Hepatocyte (in vitro differentiated cells): ENCODE measurements around the gene FILIP1L.

ENCODE experiments used
- EZH2phosphoT487 ChIP-seq: fragments of 200-600 bp; sonication (generic); IDR thresholded peaks from one replicate; pipeline ENCODE4 v1.6.1; 2018; ENCODE audit warnings: antibody characterized with exemption, mild to moderate bottlenecking, low read depth, moderate library complexity; ENCODE audit not compliant: unreplicated experiment, severe bottlenecking
- TF ChIP-seq, protein P1 (sequence below): fragments of 200-600 bp; sonication (generic); IDR thresholded peaks from 2 replicates; pipeline ENCODE4 v1.5.1; 2016; ENCODE audit warnings: antibody characterized with exemption, mild to moderate bottlenecking; ENCODE audit not compliant: poor library complexity

- TF ChIP-seq, protein P1, sequence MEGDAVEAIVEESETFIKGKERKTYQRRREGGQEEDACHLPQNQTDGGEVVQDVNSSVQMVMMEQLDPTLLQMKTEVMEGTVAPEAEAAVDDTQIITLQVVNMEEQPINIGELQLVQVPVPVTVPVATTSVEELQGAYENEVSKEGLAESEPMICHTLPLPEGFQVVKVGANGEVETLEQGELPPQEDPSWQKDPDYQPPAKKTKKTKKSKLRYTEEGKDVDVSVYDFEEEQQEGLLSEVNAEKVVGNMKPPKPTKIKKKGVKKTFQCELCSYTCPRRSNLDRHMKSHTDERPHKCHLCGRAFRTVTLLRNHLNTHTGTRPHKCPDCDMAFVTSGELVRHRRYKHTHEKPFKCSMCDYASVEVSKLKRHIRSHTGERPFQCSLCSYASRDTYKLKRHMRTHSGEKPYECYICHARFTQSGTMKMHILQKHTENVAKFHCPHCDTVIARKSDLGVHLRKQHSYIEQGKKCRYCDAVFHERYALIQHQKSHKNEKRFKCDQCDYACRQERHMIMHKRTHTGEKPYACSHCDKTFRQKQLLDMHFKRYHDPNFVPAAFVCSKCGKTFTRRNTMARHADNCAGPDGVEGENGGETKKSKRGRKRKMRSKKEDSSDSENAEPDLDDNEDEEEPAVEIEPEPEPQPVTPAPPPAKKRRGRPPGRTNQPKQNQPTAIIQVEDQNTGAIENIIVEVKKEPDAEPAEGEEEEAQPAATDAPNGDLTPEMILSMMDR, result no peak
- no peak for TF ChIP-seq EZH2phosphoT487
Measured at GRCh38 chr3:100032243-100032642, 82.1 kb downstream of the FILIP1L start.
